GM18951 (cell line): Measurements from ENCODE around the gene KISS1.

Experiments used
- POLR2A ChIP-seq: IDR thresholded peaks from 4 replicates; pipeline ENCODE4 v1.6.1; 2011; ENCODE audit warnings: mild to moderate bottlenecking; ENCODE audit not compliant: insufficient read length, insufficient read depth; ENCODE audit errors: extremely low read depth
- in situ Hi-C: fragments of 300-500 bp; cut with MboI; formaldehyde crosslinking; loops from one replicate; pipeline ENCODE4 v1.12.0; 2022; ENCODE audit warnings: low sequenced_read_pairs, mixed read lengths, inconsistent platforms; ENCODE audit not compliant: unreplicated experiment

The KISS1 gene

GRCh38 chr1:204141131-204141530, 55.2 kb downstream of the KISS1 start:
- TF ChIP-seq POLR2A = no peak
- in situ Hi-C loops = no loop called here
